HepG2 (cell line): ENCODE results near the gene KHK. TPM values are rescaled to one million over a fixed set of nuclear protein-coding genes. Genes with fewer than 3 reads are reported as not detected.

Source experiments
- CHCHD3 ChIP-seq: sonication (generic); formaldehyde crosslinking; IDR thresholded peaks from 2 replicates; pipeline ENCODE4 v1.8.0; 2022; ENCODE audit warnings: mild to moderate bottlenecking, missing genetic modification reagents, moderate library complexity
- DPF2 ChIP-seq: sonication (generic); formaldehyde crosslinking; IDR thresholded peaks from 2 replicates; pipeline ENCODE4 v1.4.0; 2020; ENCODE audit warnings: mild to moderate bottlenecking, low read depth, missing genetic modification reagents, borderline replicate concordance
- MYC ChIP-seq: sonication (generic); formaldehyde crosslinking; IDR thresholded peaks from 2 replicates; pipeline ENCODE4 v1.9.0; 2021; ENCODE audit warnings: missing genetic modification reagents, borderline replicate concordance
- POLR2A ChIP-seq, 2 experiments: IDR thresholded peaks; 2 replicates each; pipeline ENCODE4 v1.6.1; 2011; ENCODE audit warnings: low read depth in 2 of 2, low read length in 2 of 2, mild to moderate bottlenecking in 1 of 2, moderate library complexity in 1 of 2; ENCODE audit not compliant: insufficient read depth in 1 of 2
- PTBP1 ChIP-seq: fragments of 200-400 bp; formaldehyde crosslinking; IDR thresholded peaks from 2 replicates; pipeline ENCODE4 v1.6.1; 2018; ENCODE audit warnings: low read length, low read depth; ENCODE audit not compliant: poor library complexity, severe bottlenecking
- REPIN1 ChIP-seq: sonication (generic); formaldehyde crosslinking; IDR thresholded peaks from 2 replicates; pipeline ENCODE4 v1.8.0; 2022; ENCODE audit warnings: missing genetic modification reagents, low read depth, mild to moderate bottlenecking, borderline replicate concordance
- SMAD3 ChIP-seq: sonication (generic); formaldehyde crosslinking; IDR thresholded peaks from 2 replicates; pipeline ENCODE4 v1.4.0; 2020; ENCODE audit warnings: missing genetic modification reagents
- ZBTB38 ChIP-seq: sonication (generic); formaldehyde crosslinking; IDR thresholded peaks from 2 replicates; pipeline ENCODE4 v1.5.1; 2020; ENCODE audit warnings: mild to moderate bottlenecking, missing genetic modification reagents
- ZFP36 ChIP-seq: fragments of 150-350 bp; IDR thresholded peaks from 2 replicates; pipeline ENCODE4 v1.6.1; 2018; ENCODE audit warnings: borderline replicate concordance, low read length, low read depth; ENCODE audit not compliant: partially characterized antibody
- ZFYVE20 ChIP-seq: sonication (generic); formaldehyde crosslinking; IDR thresholded peaks from 2 replicates; pipeline ENCODE4 v1.8.0; 2023; ENCODE audit warnings: low read depth, mild to moderate bottlenecking, moderate library complexity, missing genetic modification reagents, borderline replicate concordance
- ZNF605 ChIP-seq: sonication (generic); formaldehyde crosslinking; IDR thresholded peaks from 2 replicates; pipeline ENCODE4 v1.8.0; 2022; ENCODE audit warnings: mild to moderate bottlenecking, missing genetic modification reagents
- polyA plus RNA-seq, 8 experiments: library from polyadenylated mRNA; depleted of rRNA in 3 of 8; stranded (reverse) in 7 of 8; unstranded in 1 of 8; fragments of >200 nt; fragmentation: Illumina TruSeq in 4 of 8; extraction: Trizol in 4 of 8; gene quantifications; 2 replicates each; pipeline versions ENCODE4 v1.2.1 to v1.2.3, GENCODE V29; 2011 to 2016; ENCODE audit warnings: low read depth in 4 of 8, missing spikeins in 1 of 8, mixed read lengths in 1 of 8; ENCODE audit not compliant: insufficient read depth in 1 of 8
- total RNA-seq, 5 experiments: library from RNA; depleted of rRNA; stranded (reverse); fragments of >200 nt; fragmentation: Illumina TruSeq; extraction: Trizol; gene quantifications; 2 replicates each; pipeline ENCODE4 v1.2.3, GENCODE V29; 2016; ENCODE audit warnings: low read depth in 1 of 5
- TF ChIP-seq, protein P1 (sequence below): sonication (generic); formaldehyde crosslinking; IDR thresholded peaks from 2 replicates; pipeline ENCODE4 v1.4.0; 2020; ENCODE audit warnings: missing genetic modification reagents, borderline replicate concordance
- TF ChIP-seq, protein P2 (sequence below): sonication (generic); formaldehyde crosslinking; IDR thresholded peaks from 2 replicates; pipeline ENCODE4 v1.5.1; 2020; ENCODE audit warnings: missing genetic modification reagents, mild to moderate bottlenecking, borderline replicate concordance
- TF ChIP-seq, protein P3 (sequence below): sonication (generic); formaldehyde crosslinking; IDR thresholded peaks from 2 replicates; pipeline ENCODE4 v1.5.0; 2020; ENCODE audit warnings: missing genetic modification reagents, mild to moderate bottlenecking, borderline replicate concordance
- TF ChIP-seq, protein P4 (sequence below): sonication (generic); formaldehyde crosslinking; IDR thresholded peaks from 2 replicates; pipeline ENCODE4 v1.4.0; 2020; ENCODE audit warnings: missing genetic modification reagents, low read depth, mild to moderate bottlenecking, borderline replicate concordance
- TF ChIP-seq, protein P5 (sequence below): sonication (generic); formaldehyde crosslinking; IDR thresholded peaks from 2 replicates; pipeline ENCODE4 v1.8.0; 2022; ENCODE audit warnings: mild to moderate bottlenecking, missing genetic modification reagents, borderline replicate concordance

KHK gene
- total and polyA plus RNA-seq, 2 of the 13 experiments (the other 11 are each of a cell fraction or from before 2014, with no cell fraction given), result 40.9 to 99.2 TPM

DNA sequence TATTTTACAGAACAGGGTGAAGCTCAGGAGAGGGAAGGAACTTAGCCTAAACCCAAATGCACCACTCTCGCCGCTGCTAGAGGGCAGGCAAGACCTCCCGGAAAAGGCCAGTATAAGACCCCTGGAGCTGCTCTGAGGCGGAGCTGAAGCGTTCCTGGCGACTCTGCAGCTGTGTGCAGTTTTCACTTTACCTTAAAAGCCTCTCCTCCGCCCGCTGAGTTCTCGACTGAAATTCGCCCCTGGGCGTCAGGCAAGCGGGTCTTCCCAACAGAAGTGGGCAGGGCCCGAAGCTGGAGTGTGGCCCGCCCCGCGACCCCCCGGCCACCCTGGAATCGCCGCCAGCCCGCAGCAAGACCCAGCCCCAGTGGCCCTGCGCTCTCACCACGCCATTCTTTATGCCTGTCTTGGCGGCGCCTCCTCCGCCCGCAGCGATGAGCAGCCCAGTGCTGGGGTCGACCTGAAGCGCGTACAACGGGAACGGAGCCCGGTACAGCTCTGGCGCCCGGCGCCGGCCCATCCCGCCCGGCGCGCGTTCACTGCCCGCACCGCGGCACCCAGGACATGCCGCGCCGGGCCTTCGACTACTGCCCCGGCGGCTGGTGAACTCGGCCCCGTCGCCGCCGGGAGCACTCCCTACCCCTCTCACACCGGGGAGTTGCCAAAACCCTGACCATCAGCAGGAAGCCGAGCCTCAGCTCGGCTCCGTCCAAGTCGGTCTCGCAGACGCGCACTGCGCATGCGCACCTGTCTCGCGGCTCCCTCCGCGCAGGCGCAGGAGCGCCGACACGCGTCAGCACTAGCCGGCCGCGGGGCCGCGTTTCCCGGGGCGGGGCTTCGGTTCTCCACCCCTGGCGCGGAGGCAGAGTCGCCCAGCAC is 47.6 kb downstream of the KHK start, which contains the start of gene PREB (continued):
- TF ChIP-seq, protein P1, sequence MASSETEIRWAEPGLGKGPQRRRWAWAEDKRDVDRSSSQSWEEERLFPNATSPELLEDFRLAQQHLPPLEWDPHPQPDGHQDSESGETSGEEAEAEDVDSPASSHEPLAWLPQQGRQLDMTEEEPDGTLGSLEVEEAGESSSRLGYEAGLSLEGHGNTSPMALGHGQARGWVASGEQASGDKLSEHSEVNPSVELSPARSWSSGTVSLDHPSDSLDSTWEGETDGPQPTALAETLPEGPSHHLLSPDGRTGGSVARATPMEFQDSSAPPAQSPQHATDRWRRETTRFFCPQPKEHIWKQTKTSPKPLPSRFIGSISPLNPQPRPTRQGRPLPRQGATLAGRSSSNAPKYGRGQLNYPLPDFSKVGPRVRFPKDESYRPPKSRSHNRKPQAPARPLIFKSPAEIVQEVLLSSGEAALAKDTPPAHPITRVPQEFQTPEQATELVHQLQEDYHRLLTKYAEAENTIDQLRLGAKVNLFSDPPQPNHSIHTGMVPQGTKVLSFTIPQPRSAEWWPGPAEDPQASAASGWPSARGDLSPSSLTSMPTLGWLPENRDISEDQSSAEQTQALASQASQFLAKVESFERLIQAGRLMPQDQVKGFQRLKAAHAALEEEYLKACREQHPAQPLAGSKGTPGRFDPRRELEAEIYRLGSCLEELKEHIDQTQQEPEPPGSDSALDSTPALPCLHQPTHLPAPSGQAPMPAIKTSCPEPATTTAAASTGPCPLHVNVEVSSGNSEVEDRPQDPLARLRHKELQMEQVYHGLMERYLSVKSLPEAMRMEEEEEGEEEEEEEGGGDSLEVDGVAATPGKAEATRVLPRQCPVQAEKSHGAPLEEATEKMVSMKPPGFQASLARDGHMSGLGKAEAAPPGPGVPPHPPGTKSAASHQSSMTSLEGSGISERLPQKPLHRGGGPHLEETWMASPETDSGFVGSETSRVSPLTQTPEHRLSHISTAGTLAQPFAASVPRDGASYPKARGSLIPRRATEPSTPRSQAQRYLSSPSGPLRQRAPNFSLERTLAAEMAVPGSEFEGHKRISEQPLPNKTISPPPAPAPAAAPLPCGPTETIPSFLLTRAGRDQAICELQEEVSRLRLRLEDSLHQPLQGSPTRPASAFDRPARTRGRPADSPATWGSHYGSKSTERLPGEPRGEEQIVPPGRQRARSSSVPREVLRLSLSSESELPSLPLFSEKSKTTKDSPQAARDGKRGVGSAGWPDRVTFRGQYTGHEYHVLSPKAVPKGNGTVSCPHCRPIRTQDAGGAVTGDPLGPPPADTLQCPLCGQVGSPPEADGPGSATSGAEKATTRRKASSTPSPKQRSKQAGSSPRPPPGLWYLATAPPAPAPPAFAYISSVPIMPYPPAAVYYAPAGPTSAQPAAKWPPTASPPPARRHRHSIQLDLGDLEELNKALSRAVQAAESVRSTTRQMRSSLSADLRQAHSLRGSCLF (CRISPR knock-in tag), result no peak
- TF ChIP-seq CHCHD3 (CRISPR knock-in tag) (no peak; the same call in 1 of the 2 replicates), REPIN1 (CRISPR knock-in tag) (no peak), ZFP36 (no peak), MYC (CRISPR knock-in tag) (peak; percentile 91; the same call in 1 of the 2 replicates), SMAD3 (no peak), ZBTB38 (CRISPR knock-in tag) (no peak), ZFYVE20 (CRISPR knock-in tag) (no peak), PTBP1 (no peak), ZNF605 (CRISPR knock-in tag) (no peak; the same call in 1 of the 2 replicates), DPF2 (CRISPR knock-in tag) (no peak), POLR2A (IDR thresholded peaks at IDR 0.05; ENCODE audit: insufficient read depth in 1 of 2, low read depth in 2 of 2, low read length in 2 of 2) (peak; percentile 85 to 97)
- TF ChIP-seq, protein P2, sequence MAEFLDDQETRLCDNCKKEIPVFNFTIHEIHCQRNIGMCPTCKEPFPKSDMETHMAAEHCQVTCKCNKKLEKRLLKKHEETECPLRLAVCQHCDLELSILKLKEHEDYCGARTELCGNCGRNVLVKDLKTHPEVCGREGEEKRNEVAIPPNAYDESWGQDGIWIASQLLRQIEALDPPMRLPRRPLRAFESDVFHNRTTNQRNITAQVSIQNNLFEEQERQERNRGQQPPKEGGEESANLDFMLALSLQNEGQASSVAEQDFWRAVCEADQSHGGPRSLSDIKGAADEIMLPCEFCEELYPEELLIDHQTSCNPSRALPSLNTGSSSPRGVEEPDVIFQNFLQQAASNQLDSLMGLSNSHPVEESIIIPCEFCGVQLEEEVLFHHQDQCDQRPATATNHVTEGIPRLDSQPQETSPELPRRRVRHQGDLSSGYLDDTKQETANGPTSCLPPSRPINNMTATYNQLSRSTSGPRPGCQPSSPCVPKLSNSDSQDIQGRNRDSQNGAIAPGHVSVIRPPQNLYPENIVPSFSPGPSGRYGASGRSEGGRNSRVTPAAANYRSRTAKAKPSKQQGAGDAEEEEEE (CRISPR knock-in tag), result no peak; the same call in 1 of the 2 replicates
- TF ChIP-seq, protein P3, sequence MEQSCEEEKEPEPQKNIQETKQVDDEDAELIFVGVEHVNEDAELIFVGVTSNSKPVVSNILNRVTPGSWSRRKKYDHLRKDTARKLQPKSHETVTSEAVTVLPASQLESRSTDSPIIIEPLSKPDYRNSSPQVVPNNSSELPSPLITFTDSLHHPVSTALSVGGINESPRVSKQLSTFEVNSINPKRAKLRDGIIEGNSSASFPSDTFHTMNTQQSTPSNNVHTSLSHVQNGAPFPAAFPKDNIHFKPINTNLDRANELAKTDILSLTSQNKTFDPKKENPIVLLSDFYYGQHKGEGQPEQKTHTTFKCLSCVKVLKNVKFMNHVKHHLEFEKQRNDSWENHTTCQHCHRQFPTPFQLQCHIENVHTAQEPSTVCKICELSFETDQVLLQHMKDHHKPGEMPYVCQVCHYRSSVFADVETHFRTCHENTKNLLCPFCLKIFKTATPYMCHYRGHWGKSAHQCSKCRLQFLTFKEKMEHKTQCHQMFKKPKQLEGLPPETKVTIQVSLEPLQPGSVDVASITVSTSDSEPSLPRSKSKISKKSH (CRISPR knock-in tag), result no peak
- TF ChIP-seq, protein P4, sequence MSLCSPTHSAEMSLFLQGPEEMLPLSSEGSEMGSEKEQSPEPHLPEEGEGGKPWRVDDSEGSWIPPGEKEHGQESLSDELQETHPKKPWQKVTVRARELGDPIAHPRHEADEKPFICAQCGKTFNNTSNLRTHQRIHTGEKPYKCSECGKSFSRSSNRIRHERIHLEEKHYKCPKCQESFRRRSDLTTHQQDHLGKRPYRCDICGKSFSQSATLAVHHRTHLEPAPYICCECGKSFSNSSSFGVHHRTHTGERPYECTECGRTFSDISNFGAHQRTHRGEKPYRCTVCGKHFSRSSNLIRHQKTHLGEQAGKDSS, result no peak; the same call in 1 of the 2 replicates
- TF ChIP-seq, protein P5, sequence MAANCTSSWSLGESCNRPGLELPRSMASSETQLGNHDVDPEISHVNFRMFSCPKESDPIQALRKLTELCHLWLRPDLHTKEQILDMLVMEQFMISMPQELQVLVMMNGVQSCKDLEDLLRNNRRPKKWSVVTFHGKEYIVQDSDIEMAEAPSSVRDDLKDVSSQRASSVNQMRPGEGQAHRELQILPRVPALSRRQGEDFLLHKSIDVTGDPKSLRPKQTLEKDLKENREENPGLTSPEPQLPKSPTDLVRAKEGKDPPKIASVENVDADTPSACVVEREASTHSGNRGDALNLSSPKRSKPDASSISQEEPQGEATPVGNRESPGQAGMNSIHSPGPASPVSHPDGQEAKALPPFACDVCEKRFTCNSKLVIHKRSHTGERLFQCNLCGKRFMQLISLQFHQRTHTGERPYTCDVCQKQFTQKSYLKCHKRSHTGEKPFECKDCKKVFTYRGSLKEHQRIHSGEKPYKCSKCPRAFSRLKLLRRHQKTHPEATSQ, result peak; percentile 11; the same call in 1 of the 2 replicates
